WERI-Rb-1 (cell line): ENCODE data around the gene KRTAP22-1.

Experiments used
- DNase-seq: peaks from one replicate; pipeline ENCODE4 v3.0.0-alpha.2; 2020
- H3K27ac ChIP-seq: fragments of 250-450 bp; sonication (Bioruptor Pico); 2 replicates; pipeline ENCODE4 v1.5.1; 2020; ENCODE audit warnings: mild to moderate bottlenecking, moderate library complexity
- H3K27me3 ChIP-seq: fragments of 250-450 bp; sonication (Bioruptor Pico); 2 replicates; pipeline ENCODE4 v1.5.1; 2021; ENCODE audit warnings: mild to moderate bottlenecking, low read depth, moderate library complexity; ENCODE audit not compliant: insufficient read depth, severe bottlenecking
- H3K36me3 ChIP-seq: fragments of 250-450 bp; sonication (Bioruptor Pico); 2 replicates; pipeline ENCODE4 v1.5.1; 2020; ENCODE audit warnings: mild to moderate bottlenecking, moderate library complexity
- H3K4me3 ChIP-seq: 2 replicates; pipeline ENCODE4 v1.5.1; 2011; ENCODE audit warnings: low read depth, mild to moderate bottlenecking, control low read depth, low read length
- H3K9me3 ChIP-seq: fragments of 250-450 bp; sonication (Bioruptor Pico); 2 replicates; pipeline ENCODE4 v1.5.1; 2021; ENCODE audit warnings: mild to moderate bottlenecking, moderate library complexity; ENCODE audit not compliant: severe bottlenecking
- CTCF ChIP-seq: IDR thresholded peaks from 2 replicates; pipeline ENCODE4 v1.5.1; 2011; ENCODE audit warnings: low read depth, mild to moderate bottlenecking, control low read depth, inconsistent platforms, low read length

KRTAP22-1 gene

GRCh38 chr21:30615199-30615598, 14.3 kb downstream of the KRTAP22-1 start:
- DNase-seq, result no peak
- TF ChIP-seq CTCF, result no peak
- Histone ChIP-seq H3K36me3 (no peaks in the 10 kb centered on the region), H3K9me3 (no peaks in the 10 kb centered on the region), H3K27ac (no peak overlapping the region), H3K27me3 (peaks cover 58% of the 10 kb centered on the region), H3K4me3 (no peak overlapping the region)

- H3K27me3 ChIP-seq, result peaks cover 61% of the 10 kb centered on the region
- no peak for TF ChIP-seq CTCF
- no peaks in the 10 kb centered on the region for H3K36me3 ChIP-seq
- no peak within 1 kb of the TSS for H3K4me3 ChIP-seq
- no peak within 1 kb of the TSS for H3K27ac ChIP-seq
- no peaks in the 10 kb centered on the region for H3K9me3 ChIP-seq
- DNase-seq, result no peak
These were observed 15.2 kb downstream of the KRTAP22-1 start, which contains the start of gene KRTAP20-1 for GRCh38 chr21:30616125-30616524. KRTAP20-1 (plus strand) TSS chr21:30616425; CDS start chr21:30616455, 30 bp downstream.

GRCh38 chr21:30620080-30620479, 19.2 kb downstream of the KRTAP22-1 start:
- H3K36me3 ChIP-seq, result no peaks in the 10 kb centered on the region
- H3K27ac ChIP-seq, result no peak overlapping the region
- H3K27me3 ChIP-seq, result peaks cover 71% of the 10 kb centered on the region
- no peak for DNase-seq
- no peak overlapping the region for H3K4me3 ChIP-seq
- no peaks in the 10 kb centered on the region for H3K9me3 ChIP-seq
- no peak for TF ChIP-seq CTCF

- DNase-seq, result no peak
- no peak within 1 kb of the TSS for H3K4me3 ChIP-seq
- H3K27ac ChIP-seq, result no peak within 1 kb of the TSS
- peaks cover 75% of the 10 kb centered on the region for H3K27me3 ChIP-seq
- no peaks in the 10 kb centered on the region for H3K9me3 ChIP-seq
- no peak for TF ChIP-seq CTCF
- no peaks in the 10 kb centered on the region for H3K36me3 ChIP-seq
These were observed 19.6 kb downstream of the KRTAP22-1 start, which contains the start of gene KRTAP20-4 for GRCh38 chr21:30620522-30620921. KRTAP20-4 (plus strand) TSS chr21:30620627.

GRCh38 chr21:30623362-30623761, 22.5 kb downstream of the KRTAP22-1 start:
- no peaks in the 10 kb centered on the region for H3K36me3 ChIP-seq
- no peak for DNase-seq
- H3K4me3 ChIP-seq, result no peak overlapping the region
- TF ChIP-seq CTCF, result no peak
- H3K27ac ChIP-seq, result no peak overlapping the region
- H3K27me3 ChIP-seq, result peaks cover 87% of the 10 kb centered on the region
- H3K9me3 ChIP-seq, result no peaks in the 10 kb centered on the region

GRCh38 chr21:30625449-30626165, 24.7 kb downstream of the KRTAP22-1 start:
- no peaks in the 10 kb centered on the region for H3K9me3 ChIP-seq
- peaks cover 87% of the 10 kb centered on the region for H3K27me3 ChIP-seq
- no peak for DNase-seq
- no peak overlapping the region for H3K4me3 ChIP-seq
- H3K36me3 ChIP-seq, result no peaks in the 10 kb centered on the region
- TF ChIP-seq CTCF, result no peak
- no peak overlapping the region for H3K27ac ChIP-seq
